ENCODE measurements around the gene OR8B4.
"Not testable (repeated sequence)": the region's sequence is repeated elsewhere in the genome, so short reads cannot be mapped to it uniquely, and the experiment has no call there.

The OR8B4 gene

DNA sequence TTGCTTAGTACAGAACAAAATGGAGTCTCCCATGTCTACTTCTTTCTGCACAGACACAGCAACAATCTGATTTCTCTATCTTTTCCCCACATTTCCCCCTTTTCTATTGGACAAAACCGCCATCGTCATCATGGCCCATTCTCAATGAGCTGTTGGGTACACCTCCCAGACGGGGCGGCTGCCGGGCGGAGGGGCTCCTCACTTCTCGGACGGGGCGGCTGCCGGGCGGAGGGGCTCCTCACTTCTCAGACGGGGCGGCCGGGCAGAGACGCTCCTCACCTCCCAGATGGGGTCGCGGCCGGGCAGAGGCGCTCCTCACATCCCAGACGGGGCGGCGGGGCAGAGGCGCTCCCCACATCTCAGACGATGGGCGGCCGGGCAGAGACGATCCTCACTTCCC lies 21.5 kb downstream of the OR8B4 start:
- DNase-seq = not testable (repeated sequence)

- no peak for DNase-seq
These were observed 22.2 kb downstream of the OR8B4 start for GRCh38 chr11:124402326-124402922.

DNA sequence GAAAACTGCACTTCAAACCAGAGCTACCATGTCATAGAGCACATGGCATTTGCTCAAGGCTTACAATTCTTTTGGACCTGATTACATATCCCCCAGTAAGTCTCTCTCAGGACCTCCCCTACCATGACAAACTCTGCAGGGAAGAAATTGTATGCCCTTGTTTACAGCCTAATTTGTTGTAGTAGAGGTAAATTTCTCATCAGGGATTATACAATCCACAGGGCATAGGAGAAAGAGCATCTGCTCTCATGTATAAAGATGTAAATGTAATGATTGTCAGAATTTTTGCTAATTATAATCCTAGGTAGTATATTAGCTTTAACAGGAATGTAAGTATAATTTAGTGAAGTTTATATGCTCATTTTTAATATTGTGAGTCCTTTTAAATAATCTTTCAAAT lies 25.7 kb downstream of the OR8B4 start, which contains the start of gene OR8B3:
Gene OR8B3, minus strand, starts transcription at position 101 of the 400 bp plus-strand sequence. CDS start 1,673 bp downstream, outside the sequence.
- DNase-seq = no peak

DNA sequence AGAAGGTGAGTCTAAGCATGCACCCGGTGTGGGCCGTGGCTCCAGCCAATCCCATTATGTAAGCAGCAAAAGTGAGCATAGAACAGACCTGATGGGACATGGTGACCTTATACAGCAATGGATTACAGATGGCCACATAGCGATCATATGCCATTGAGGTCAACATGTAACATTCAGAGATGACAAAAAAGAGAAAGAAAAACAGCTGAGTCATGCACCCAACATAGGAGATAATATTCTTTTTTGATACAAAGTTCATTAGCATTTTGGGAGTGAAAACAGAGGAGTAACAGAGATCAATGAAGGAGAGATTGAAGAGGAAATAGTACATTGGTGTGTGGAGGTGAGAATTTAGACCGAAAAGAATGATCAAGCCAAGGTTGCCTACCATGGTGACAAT lies 27.8 kb downstream of the OR8B4 start:
- not testable (repeated sequence) for DNase-seq

GRCh38 chr11:124394408-124394807 lies 30.3 kb downstream of the OR8B4 start:
- DNase-seq = no peak

GRCh38 chr11:124384399-124384798 lies 40.3 kb downstream of the OR8B4 start, which contains the start of gene OR8B2:
OR8B2 (minus strand) TSS chr11:124384499; CDS start chr11:124383343, 1,156 bp downstream.
- no peak for DNase-seq

DNA sequence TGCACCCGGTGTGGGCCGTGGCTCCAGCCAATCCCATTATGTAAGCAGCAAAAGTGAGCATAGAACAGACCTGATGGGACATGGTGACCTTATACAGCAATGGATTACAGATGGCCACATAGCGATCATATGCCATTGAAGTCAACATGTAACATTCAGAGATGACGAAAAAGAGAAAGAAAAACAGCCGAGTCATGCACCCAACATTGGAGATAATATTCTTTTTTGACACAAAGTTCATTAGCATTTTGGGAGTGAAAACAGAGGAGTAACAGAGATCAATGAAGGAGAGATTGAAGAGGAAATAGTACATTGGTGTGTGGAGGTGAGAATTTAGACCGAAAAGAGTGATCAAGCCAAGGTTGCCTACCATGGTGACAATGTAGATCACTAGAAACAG lies 41.8 kb downstream of the OR8B4 start:
- DNase-seq = not testable (repeated sequence)

DNA sequence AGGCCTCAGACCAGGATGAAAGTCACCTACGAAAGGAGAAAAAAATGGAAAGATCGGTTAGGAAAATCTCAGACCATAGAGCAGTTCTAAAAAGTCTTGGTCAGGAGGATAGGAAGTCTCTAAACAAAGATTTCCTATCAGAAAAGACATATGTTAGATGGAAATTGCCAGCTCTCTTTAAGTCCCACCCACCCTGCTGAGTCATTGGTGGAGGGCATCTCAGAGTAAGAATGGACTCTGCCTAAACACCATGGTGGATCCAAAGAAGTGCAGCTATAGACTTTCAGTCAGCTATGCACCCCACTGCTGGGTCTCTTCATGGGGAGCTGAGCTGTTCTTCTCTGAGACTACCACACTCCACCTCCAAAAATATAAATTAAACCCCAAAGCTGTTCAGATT lies 44.1 kb downstream of the OR8B4 start:
- no peak for DNase-seq

DNA sequence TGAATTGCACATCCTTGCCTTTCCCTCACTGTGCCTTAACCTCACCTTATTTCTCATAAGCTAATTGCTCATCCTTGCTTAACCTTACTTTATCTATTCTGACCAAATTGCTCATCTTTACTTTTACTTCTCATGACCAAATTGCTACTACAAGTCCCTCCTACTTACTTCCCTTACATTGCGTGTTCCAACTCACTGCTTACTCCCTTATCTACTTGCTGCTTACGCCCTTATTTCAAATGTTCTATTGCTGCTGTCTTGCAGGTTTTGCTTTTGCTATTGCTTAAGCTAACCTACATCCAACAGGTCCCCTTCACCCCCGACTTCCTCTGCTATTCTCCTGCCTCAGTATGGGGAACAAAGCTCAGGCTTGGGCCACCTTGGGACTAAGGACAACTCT lies 48.4 kb downstream of the OR8B4 start:
- DNase-seq = no peak

Measured in NCI-H1048 (cell line).